Ecto neural progenitor cell (in vitro differentiated cells): ENCODE data around the gene GHR.
"Not testable (repeated sequence)": the region's sequence is repeated elsewhere in the genome, so short reads cannot be mapped to it uniquely, and the experiment has no call there.

ENCODE experiments used
- DNase-seq: peaks from one replicate; pipeline ENCODE4 v3.0.0-alpha.2; 2018; ENCODE audit warnings: low spot score

The GHR gene

GRCh38 chr5:42718591-42718990, 295.4 kb downstream of the GHR start:
- no peak for DNase-seq

GRCh38 chr5:42719034-42719433, 295.8 kb downstream of the GHR start:
- no peak for DNase-seq

- no peak for DNase-seq
Observed at GRCh38 chr5:42720251-42720650, 297.0 kb downstream of the GHR start.

GRCh38 chr5:42721484-42721883, 298.2 kb downstream of the GHR start:
- DNase-seq, result no peak

- DNase-seq, result not testable (repeated sequence)
Observed at GRCh38 chr5:42734531-42735058, 311.4 kb downstream of the GHR start.

GRCh38 chr5:42740920-42741319, 317.7 kb downstream of the GHR start:
- no peak for DNase-seq

- DNase-seq, result no peak
Observed at GRCh38 chr5:42745426-42745825, 322.2 kb downstream of the GHR start.

- DNase-seq, result no peak
Observed at GRCh38 chr5:42745856-42746255, 322.6 kb downstream of the GHR start.

GRCh38 chr5:42749020-42749419, 325.8 kb downstream of the GHR start:
- DNase-seq, result no peak

GRCh38 chr5:42750507-42750906, 327.3 kb downstream of the GHR start:
- DNase-seq, result no peak

GRCh38 chr5:42751044-42751443, 327.8 kb downstream of the GHR start:
- DNase-seq, result no peak

GRCh38 chr5:42753099-42753498, 329.9 kb downstream of the GHR start:
- no peak for DNase-seq

- DNase-seq, result peak; percentile 81
Observed at GRCh38 chr5:42756606-42757601, 333.7 kb downstream of the GHR start, which contains the start of gene CCDC152. Gene CCDC152 (plus strand): TSS chr5:42756818. CDS start chr5:42759122, 2,304 bp downstream.

GRCh38 chr5:42759456-42759855, 336.2 kb downstream of the GHR start:
- no peak for DNase-seq

GRCh38 chr5:42760426-42760825, 337.2 kb downstream of the GHR start:
- no peak for DNase-seq

GRCh38 chr5:42761791-42762190, 338.6 kb downstream of the GHR start:
- no peak for DNase-seq

GRCh38 chr5:42767491-42768105, 344.4 kb downstream of the GHR start:
- DNase-seq, result no peak

GRCh38 chr5:42768106-42768504, 344.9 kb downstream of the GHR start:
- DNase-seq, result no peak

GRCh38 chr5:42770003-42770402, 346.8 kb downstream of the GHR start:
- DNase-seq, result no peak
